ENCODE data around the gene FLVCR1.

FLVCR1 gene

GRCh38 chr1:212916481-212917133, 58.5 kb downstream of the FLVCR1 start:
- no peak for DNase-seq

- DNase-seq: no peak
These were observed 59.0 kb downstream of the FLVCR1 start for GRCh38 chr1:212917134-212917485.

GRCh38 chr1:212917858-212918257, 59.8 kb downstream of the FLVCR1 start:
- DNase-seq: no peak

GRCh38 chr1:212918824-212919223, 60.7 kb downstream of the FLVCR1 start:
- no peak for DNase-seq

GRCh38 chr1:212920246-212920645, 62.2 kb downstream of the FLVCR1 start:
- no peak for DNase-seq

- no peak for DNase-seq
These were observed 62.8 kb downstream of the FLVCR1 start for GRCh38 chr1:212920896-212921295.

GRCh38 chr1:212922016-212922415, 63.9 kb downstream of the FLVCR1 start:
- DNase-seq: no peak

- no peak for DNase-seq
These were observed 68.3 kb downstream of the FLVCR1 start for GRCh38 chr1:212926372-212926771.

GRCh38 chr1:212928323-212929291, 70.5 kb downstream of the FLVCR1 start:
- no peak for DNase-seq

- no peak for DNase-seq
These were observed 73.1 kb downstream of the FLVCR1 start for GRCh38 chr1:212930986-212931678.

- DNase-seq: no peak
These were observed 75.9 kb downstream of the FLVCR1 start for GRCh38 chr1:212933815-212934471.

- no peak for DNase-seq
These were observed 77.4 kb downstream of the FLVCR1 start for GRCh38 chr1:212935387-212935981.

GRCh38 chr1:212937034-212937433, 79.0 kb downstream of the FLVCR1 start:
- no peak for DNase-seq

- DNase-seq: no peak
These were observed 80.8 kb downstream of the FLVCR1 start for GRCh38 chr1:212938846-212939245.

GRCh38 chr1:212941452-212941851, 83.4 kb downstream of the FLVCR1 start:
- DNase-seq: no peak

- no peak for DNase-seq
These were observed 84.8 kb downstream of the FLVCR1 start for GRCh38 chr1:212942679-212943392.

GRCh38 chr1:212943393-212943710, 85.3 kb downstream of the FLVCR1 start:
- DNase-seq: no peak

GRCh38 chr1:212944229-212944901, 86.3 kb downstream of the FLVCR1 start:
- no peak for DNase-seq

- DNase-seq: no peak
These were observed 87.0 kb downstream of the FLVCR1 start for GRCh38 chr1:212945056-212945455.

GRCh38 chr1:212945463-212946160, 87.5 kb downstream of the FLVCR1 start:
- DNase-seq: no peak

- DNase-seq: no peak
These were observed 88.8 kb downstream of the FLVCR1 start for GRCh38 chr1:212946872-212947271.

All from activated CD4-positive, CD25-positive, alpha-beta regulatory T cell treated with anti-CD3 and anti-CD28 coated beads, Interleukin-2, amount 50 U/mL, for 72 hours (primary cell).